ENCODE data around the gene UST.

DNA sequence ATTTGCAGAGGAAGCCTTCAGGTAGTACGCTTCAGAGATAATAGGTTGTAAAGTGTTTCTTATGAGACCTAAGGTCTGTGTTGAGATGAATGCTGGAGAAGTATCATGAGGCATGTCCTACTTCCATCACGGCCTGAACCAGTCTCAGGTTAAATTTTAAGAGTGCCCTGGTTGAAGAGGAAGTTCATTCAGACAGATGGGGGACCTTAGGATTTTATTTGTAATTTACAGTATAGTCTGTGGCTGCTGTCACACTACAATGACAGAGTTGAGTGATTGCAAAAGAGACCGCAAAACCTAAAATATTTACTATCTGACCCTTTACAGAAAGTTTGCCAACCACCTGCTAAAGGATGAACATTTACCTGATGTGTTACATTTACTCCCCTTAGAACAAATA is 70.9 kb downstream of the UST start:
- TF ChIP-seq, protein P1, sequence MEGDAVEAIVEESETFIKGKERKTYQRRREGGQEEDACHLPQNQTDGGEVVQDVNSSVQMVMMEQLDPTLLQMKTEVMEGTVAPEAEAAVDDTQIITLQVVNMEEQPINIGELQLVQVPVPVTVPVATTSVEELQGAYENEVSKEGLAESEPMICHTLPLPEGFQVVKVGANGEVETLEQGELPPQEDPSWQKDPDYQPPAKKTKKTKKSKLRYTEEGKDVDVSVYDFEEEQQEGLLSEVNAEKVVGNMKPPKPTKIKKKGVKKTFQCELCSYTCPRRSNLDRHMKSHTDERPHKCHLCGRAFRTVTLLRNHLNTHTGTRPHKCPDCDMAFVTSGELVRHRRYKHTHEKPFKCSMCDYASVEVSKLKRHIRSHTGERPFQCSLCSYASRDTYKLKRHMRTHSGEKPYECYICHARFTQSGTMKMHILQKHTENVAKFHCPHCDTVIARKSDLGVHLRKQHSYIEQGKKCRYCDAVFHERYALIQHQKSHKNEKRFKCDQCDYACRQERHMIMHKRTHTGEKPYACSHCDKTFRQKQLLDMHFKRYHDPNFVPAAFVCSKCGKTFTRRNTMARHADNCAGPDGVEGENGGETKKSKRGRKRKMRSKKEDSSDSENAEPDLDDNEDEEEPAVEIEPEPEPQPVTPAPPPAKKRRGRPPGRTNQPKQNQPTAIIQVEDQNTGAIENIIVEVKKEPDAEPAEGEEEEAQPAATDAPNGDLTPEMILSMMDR (IDR thresholded peaks at IDR 0.05; ENCODE audit: poor library complexity, severe bottlenecking): no peak
- TF ChIP-seq SMC3 (conservative IDR thresholded peaks at IDR 0.05; ENCODE audit: poor library complexity): no peak
- no peak for TF ChIP-seq POLR2AphosphoS5 (IDR thresholded peaks at IDR 0.05)
- TF ChIP-seq, protein P2, sequence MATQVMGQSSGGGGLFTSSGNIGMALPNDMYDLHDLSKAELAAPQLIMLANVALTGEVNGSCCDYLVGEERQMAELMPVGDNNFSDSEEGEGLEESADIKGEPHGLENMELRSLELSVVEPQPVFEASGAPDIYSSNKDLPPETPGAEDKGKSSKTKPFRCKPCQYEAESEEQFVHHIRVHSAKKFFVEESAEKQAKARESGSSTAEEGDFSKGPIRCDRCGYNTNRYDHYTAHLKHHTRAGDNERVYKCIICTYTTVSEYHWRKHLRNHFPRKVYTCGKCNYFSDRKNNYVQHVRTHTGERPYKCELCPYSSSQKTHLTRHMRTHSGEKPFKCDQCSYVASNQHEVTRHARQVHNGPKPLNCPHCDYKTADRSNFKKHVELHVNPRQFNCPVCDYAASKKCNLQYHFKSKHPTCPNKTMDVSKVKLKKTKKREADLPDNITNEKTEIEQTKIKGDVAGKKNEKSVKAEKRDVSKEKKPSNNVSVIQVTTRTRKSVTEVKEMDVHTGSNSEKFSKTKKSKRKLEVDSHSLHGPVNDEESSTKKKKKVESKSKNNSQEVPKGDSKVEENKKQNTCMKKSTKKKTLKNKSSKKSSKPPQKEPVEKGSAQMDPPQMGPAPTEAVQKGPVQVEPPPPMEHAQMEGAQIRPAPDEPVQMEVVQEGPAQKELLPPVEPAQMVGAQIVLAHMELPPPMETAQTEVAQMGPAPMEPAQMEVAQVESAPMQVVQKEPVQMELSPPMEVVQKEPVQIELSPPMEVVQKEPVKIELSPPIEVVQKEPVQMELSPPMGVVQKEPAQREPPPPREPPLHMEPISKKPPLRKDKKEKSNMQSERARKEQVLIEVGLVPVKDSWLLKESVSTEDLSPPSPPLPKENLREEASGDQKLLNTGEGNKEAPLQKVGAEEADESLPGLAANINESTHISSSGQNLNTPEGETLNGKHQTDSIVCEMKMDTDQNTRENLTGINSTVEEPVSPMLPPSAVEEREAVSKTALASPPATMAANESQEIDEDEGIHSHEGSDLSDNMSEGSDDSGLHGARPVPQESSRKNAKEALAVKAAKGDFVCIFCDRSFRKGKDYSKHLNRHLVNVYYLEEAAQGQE (IDR thresholded peaks at IDR 0.05; ENCODE audit: borderline replicate concordance): no peak
